Measurements from ENCODE around the gene CHMP1A.

DNA sequence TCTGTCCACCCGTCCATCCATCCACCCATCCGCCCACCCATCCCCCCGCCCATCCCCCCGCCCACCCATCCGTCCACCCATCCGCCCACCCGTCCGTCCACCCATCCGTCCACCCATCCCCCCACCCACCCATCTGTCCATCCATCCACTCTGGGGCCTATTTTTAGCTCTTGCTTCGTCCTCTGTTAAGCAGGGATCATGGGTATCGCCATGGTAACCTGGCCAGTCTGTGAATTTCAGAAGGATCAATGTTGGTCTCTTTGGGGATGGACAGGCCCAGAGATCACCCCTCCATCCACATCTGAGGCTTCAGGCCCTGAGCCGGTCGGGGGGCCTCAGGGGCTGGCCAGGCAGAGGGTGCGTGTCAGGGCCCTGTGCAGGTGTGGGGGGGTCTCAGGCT, 59.3 kb downstream of the CHMP1A start:
- TF ChIP-seq, protein P1, sequence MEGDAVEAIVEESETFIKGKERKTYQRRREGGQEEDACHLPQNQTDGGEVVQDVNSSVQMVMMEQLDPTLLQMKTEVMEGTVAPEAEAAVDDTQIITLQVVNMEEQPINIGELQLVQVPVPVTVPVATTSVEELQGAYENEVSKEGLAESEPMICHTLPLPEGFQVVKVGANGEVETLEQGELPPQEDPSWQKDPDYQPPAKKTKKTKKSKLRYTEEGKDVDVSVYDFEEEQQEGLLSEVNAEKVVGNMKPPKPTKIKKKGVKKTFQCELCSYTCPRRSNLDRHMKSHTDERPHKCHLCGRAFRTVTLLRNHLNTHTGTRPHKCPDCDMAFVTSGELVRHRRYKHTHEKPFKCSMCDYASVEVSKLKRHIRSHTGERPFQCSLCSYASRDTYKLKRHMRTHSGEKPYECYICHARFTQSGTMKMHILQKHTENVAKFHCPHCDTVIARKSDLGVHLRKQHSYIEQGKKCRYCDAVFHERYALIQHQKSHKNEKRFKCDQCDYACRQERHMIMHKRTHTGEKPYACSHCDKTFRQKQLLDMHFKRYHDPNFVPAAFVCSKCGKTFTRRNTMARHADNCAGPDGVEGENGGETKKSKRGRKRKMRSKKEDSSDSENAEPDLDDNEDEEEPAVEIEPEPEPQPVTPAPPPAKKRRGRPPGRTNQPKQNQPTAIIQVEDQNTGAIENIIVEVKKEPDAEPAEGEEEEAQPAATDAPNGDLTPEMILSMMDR (IDR thresholded peaks at IDR 0.05), result no peak
- TF ChIP-seq POLR2AphosphoS5 (IDR thresholded peaks at IDR 0.05), result no peak

Data from prostate gland (tissue), 2 donors.